Trophoblast cell (in vitro differentiated cells and primary cell): ENCODE data around the gene FBF1.
A peak's percentile ranks its signal among the peaks of the same experiment; 100 is the strongest.

ENCODE experiments used
- DNase-seq, 2 donors: peaks; one replicate each; pipeline ENCODE4 v3.0.0-alpha.2; 2016
- H2AFZ ChIP-seq: 2 replicates; pipeline ENCODE4 v1.6.1; 2013; ENCODE audit warnings: low read length, moderate library complexity, mild to moderate bottlenecking; ENCODE audit not compliant: insufficient read depth, poor library complexity
- H2AK5ac ChIP-seq: 2 replicates; pipeline ENCODE4 v1.6.1; 2013; ENCODE audit warnings: mild to moderate bottlenecking, low read length
- H2BK120ac ChIP-seq: 2 replicates; pipeline ENCODE4 v1.6.1; 2013; ENCODE audit warnings: low read length, mild to moderate bottlenecking, moderate library complexity; ENCODE audit not compliant: insufficient read depth, poor library complexity
- H2BK12ac ChIP-seq: 2 replicates; pipeline ENCODE4 v1.6.1; 2013; ENCODE audit warnings: mild to moderate bottlenecking, low read length, moderate library complexity
- H2BK5ac ChIP-seq: 2 replicates; pipeline ENCODE4 v1.6.1; 2013; ENCODE audit warnings: low read length, low read depth, moderate library complexity, mild to moderate bottlenecking; ENCODE audit not compliant: poor library complexity
- H3K14ac ChIP-seq: 2 replicates; pipeline ENCODE4 v1.6.1; 2013; ENCODE audit warnings: mild to moderate bottlenecking, low read length
- H3K18ac ChIP-seq: 2 replicates; pipeline ENCODE4 v1.6.1; 2013; ENCODE audit warnings: mild to moderate bottlenecking, low read length
- H3K23ac ChIP-seq: 2 replicates; pipeline ENCODE4 v1.6.1; 2013; ENCODE audit warnings: low read length
- H3K27ac ChIP-seq: 2 replicates; pipeline ENCODE4 v1.5.1; 2013; ENCODE audit warnings: low read depth, mild to moderate bottlenecking, inconsistent platforms, low read length, moderate library complexity
- H3K27me3 ChIP-seq: 2 replicates; pipeline ENCODE4 v1.6.1; 2013; ENCODE audit warnings: inconsistent platforms, mild to moderate bottlenecking, low read length, moderate library complexity; ENCODE audit not compliant: insufficient read depth
- H3K36me3 ChIP-seq, 2 experiments: 1 replicate in 1 of 2; 2 replicates in 1 of 2; pipeline ENCODE4 v1.6.1; 2013; ENCODE audit warnings: low read length in 2 of 2, mild to moderate bottlenecking in 2 of 2, moderate library complexity in 1 of 2; ENCODE audit not compliant: insufficient read depth in 2 of 2, control insufficient read depth in 1 of 2
- H3K4ac ChIP-seq: 2 replicates; pipeline ENCODE4 v1.6.1; 2013; ENCODE audit warnings: low read depth, mild to moderate bottlenecking, low read length, moderate library complexity
- H3K4me1 ChIP-seq, 2 experiments: 1 replicate in 1 of 2; 2 replicates in 1 of 2; pipeline ENCODE4 v1.6.1; 2013; ENCODE audit warnings: low read length in 2 of 2, mild to moderate bottlenecking in 2 of 2, moderate library complexity in 1 of 2; ENCODE audit not compliant: insufficient read depth in 2 of 2, control insufficient read depth in 1 of 2
- H3K4me2 ChIP-seq: 2 replicates; pipeline ENCODE4 v1.6.1; 2013; ENCODE audit warnings: inconsistent platforms, mild to moderate bottlenecking, low read length, moderate library complexity
- H3K4me3 ChIP-seq: 2 replicates; pipeline ENCODE4 v1.5.1; 2013; ENCODE audit warnings: mild to moderate bottlenecking, low read depth, low read length, inconsistent platforms
- H3K79me1 ChIP-seq: one replicate; pipeline ENCODE4 v1.6.1; 2013; ENCODE audit warnings: low read length
- H3K79me2 ChIP-seq: 2 replicates; pipeline ENCODE4 v1.6.1; 2013; ENCODE audit warnings: low read length, mild to moderate bottlenecking; ENCODE audit not compliant: control insufficient read depth, insufficient read depth, poor library complexity
- H3K9ac ChIP-seq: 2 replicates; pipeline ENCODE4 v1.6.1; 2013; ENCODE audit warnings: mild to moderate bottlenecking, low read length
- H3K9me3 ChIP-seq: 2 replicates; pipeline ENCODE4 v1.6.1; 2013; ENCODE audit warnings: low read depth, mild to moderate bottlenecking, control low read depth, inconsistent platforms, low read length; ENCODE audit not compliant: insufficient read depth
- H4K12ac ChIP-seq: 2 replicates; pipeline ENCODE4 v1.6.1; 2013; ENCODE audit warnings: low read depth, mild to moderate bottlenecking, low read length, moderate library complexity
- H4K8ac ChIP-seq: 2 replicates; pipeline ENCODE4 v1.6.1; 2013; ENCODE audit warnings: low read depth, mild to moderate bottlenecking, low read length, moderate library complexity
- H4K91ac ChIP-seq: one replicate; pipeline ENCODE4 v1.6.1; 2013; ENCODE audit warnings: low read depth, mild to moderate bottlenecking, low read length, moderate library complexity
- WGBS: extraction: QIAGEN DNeasy Blood & Tissue Kit; methylation state at CpG from one replicate; pipeline ENCODE4 v1.1.7; 2013; ENCODE audit warnings: missing lambda C conversion rate; ENCODE audit not compliant: insufficient read length, insufficient coverage; ENCODE audit errors: extremely low coverage; 5-methylcytosine and 5-hydroxymethylcytosine counted together

Gene FBF1

GRCh38 chr17:75945211-75945610 is 4.4 kb upstream of the FBF1 start:
- no peak overlapping the region for H3K23ac ChIP-seq
- no peak overlapping the region for H3K4me2 ChIP-seq
- H3K79me1 ChIP-seq, result peaks cover 4% of the 10 kb centered on the region
- no peak overlapping the region for H3K14ac ChIP-seq
- no CpG with 5 or more reads among the region's 2 CpGs for WGBS
- H3K4me1 ChIP-seq, result no peaks in the 10 kb centered on the region
- H2BK5ac ChIP-seq, result no peak overlapping the region
- DNase-seq, result no peak
- H4K12ac ChIP-seq, result no peak overlapping the region
- peaks cover 2% of the 10 kb centered on the region for H3K9me3 ChIP-seq
- no peak overlapping the region for H2AK5ac ChIP-seq
- H3K79me2 ChIP-seq, result peaks cover 3% of the 10 kb centered on the region
- H3K36me3 ChIP-seq, result peaks cover 34 to 47% of the 10 kb centered on the region in 2 experiments
- H3K18ac ChIP-seq, result no peak overlapping the region
- no peak overlapping the region for H3K27ac ChIP-seq
- H3K4ac ChIP-seq, result no peak overlapping the region
- H2AFZ ChIP-seq, result no peak overlapping the region
- no peak overlapping the region for H3K4me3 ChIP-seq
- H4K91ac ChIP-seq, result no peak overlapping the region
- no peak overlapping the region for H4K8ac ChIP-seq
- no peak overlapping the region for H3K9ac ChIP-seq
- no peaks in the 10 kb centered on the region for H3K27me3 ChIP-seq
- H2BK12ac ChIP-seq, result no peak overlapping the region
- H2BK120ac ChIP-seq, result no peak overlapping the region

GRCh38 chr17:75943491-75943890 is 2.6 kb upstream of the FBF1 start:
- no peak overlapping the region for H3K9ac ChIP-seq
- H2BK12ac ChIP-seq, result no peak overlapping the region
- peaks cover 3% of the 10 kb centered on the region for H3K79me2 ChIP-seq
- H3K23ac ChIP-seq, result no peak overlapping the region
- no peak overlapping the region for H2BK5ac ChIP-seq
- H3K27me3 ChIP-seq, result no peaks in the 10 kb centered on the region
- no peaks in the 10 kb centered on the region for H3K9me3 ChIP-seq
- H3K79me1 ChIP-seq, result peaks cover 4% of the 10 kb centered on the region
- H2BK120ac ChIP-seq, result no peak overlapping the region
- H3K4me3 ChIP-seq, result no peak overlapping the region
- no peak overlapping the region for H3K18ac ChIP-seq
- no peak overlapping the region for H4K91ac ChIP-seq
- no peak for DNase-seq
- H3K4me1 ChIP-seq, result no peaks in the 10 kb centered on the region
- no peak overlapping the region for H3K27ac ChIP-seq
- H3K14ac ChIP-seq, result no peak overlapping the region
- no CpG with 5 or more reads among the region's 1 CpG for WGBS
- H2AFZ ChIP-seq, result no peak overlapping the region
- peaks cover 21 to 30% of the 10 kb centered on the region in 2 experiments for H3K36me3 ChIP-seq
- H3K4ac ChIP-seq, result no peak overlapping the region
- no peak overlapping the region for H4K8ac ChIP-seq
- H4K12ac ChIP-seq, result no peak overlapping the region
- H2AK5ac ChIP-seq, result no peak overlapping the region
- H3K4me2 ChIP-seq, result no peak overlapping the region

GRCh38 chr17:75942473-75942872 is 1.6 kb upstream of the FBF1 start:
- no peak overlapping the region for H3K9ac ChIP-seq
- no peak overlapping the region for H3K4ac ChIP-seq
- H2BK120ac ChIP-seq, result no peak overlapping the region
- no peak overlapping the region for H2AFZ ChIP-seq
- H3K4me3 ChIP-seq, result no peak overlapping the region
- no peak overlapping the region for H3K27ac ChIP-seq
- H3K27me3 ChIP-seq, result no peaks in the 10 kb centered on the region
- no peak for DNase-seq
- no peak overlapping the region for H3K14ac ChIP-seq
- no peak overlapping the region for H3K18ac ChIP-seq
- H2AK5ac ChIP-seq, result no peak overlapping the region
- no peaks in the 10 kb centered on the region for H3K9me3 ChIP-seq
- no CpG with 5 or more reads among the region's 4 CpGs for WGBS
- no peak overlapping the region for H4K8ac ChIP-seq
- H2BK12ac ChIP-seq, result no peak overlapping the region
- H2BK5ac ChIP-seq, result no peak overlapping the region
- no peaks in the 10 kb centered on the region for H3K4me1 ChIP-seq
- H4K12ac ChIP-seq, result no peak overlapping the region
- H3K79me1 ChIP-seq, result peaks cover 4% of the 10 kb centered on the region
- H3K36me3 ChIP-seq, result peaks cover 16 to 21% of the 10 kb centered on the region in 2 experiments
- H3K4me2 ChIP-seq, result no peak overlapping the region
- H4K91ac ChIP-seq, result no peak overlapping the region
- H3K79me2 ChIP-seq, result peaks cover 3% of the 10 kb centered on the region
- no peak overlapping the region for H3K23ac ChIP-seq

GRCh38 chr17:75941442-75941819 is 589 bp upstream of the FBF1 start:
- Histone ChIP-seq H2BK120ac (no peak overlapping the region), H3K4me1 (no peaks in the 10 kb centered on the region), H3K9me3 (no peaks in the 10 kb centered on the region), H3K4me3 (no peak overlapping the region), H3K27ac (no peak overlapping the region), H3K9ac (no peak overlapping the region), H3K27me3 (no peaks in the 10 kb centered on the region), H3K79me2 (peaks cover 3% of the 10 kb centered on the region), H3K18ac (no peak overlapping the region), H3K79me1 (peaks cover 4% of the 10 kb centered on the region), H2BK12ac (no peak overlapping the region), H4K91ac (no peak overlapping the region), H2BK5ac (no peak overlapping the region), H3K4me2 (peak overlapping the region; percentile 68), H4K12ac (no peak overlapping the region), H4K8ac (no peak overlapping the region), H2AK5ac (no peak overlapping the region), H2AFZ (no peak overlapping the region), H3K23ac (no peak overlapping the region), H3K14ac (no peak overlapping the region), H3K4ac (no peak overlapping the region), H3K36me3 (peaks cover 8 to 14% of the 10 kb centered on the region in 2 experiments)
- no CpG with 5 or more reads among the region's 6 CpGs for WGBS
- peak in 1 of 2 donors; percentile 13 for DNase-seq
